ENCODE results near the gene CACNA2D3. TPM values are rescaled to one million over a fixed set of nuclear protein-coding genes. Genes with fewer than 3 reads are reported as not detected.

Gene CACNA2D3
- total RNA-seq, 4 donors from 2014 or later: 0.30 to 9.6 (median 3.9) TPM

GRCh38 chr3:54835701-54836100, 713.3 kb downstream of the CACNA2D3 start:
- WGBS, 2 donors: 84 to 92% methylated on average over 3 of the region's 3 CpGs
- DNase-seq (ENCODE audit: low spot score in 2 of 2): no peak
- H3K4me1 ChIP-seq: no peaks in the 10 kb centered on the region
- H3K36me3 ChIP-seq: no peaks in the 10 kb centered on the region
- H3K27ac ChIP-seq: no peak overlapping the region
- H3K27me3 ChIP-seq: no peaks in the 10 kb centered on the region
- H3K4me3 ChIP-seq: no peak overlapping the region
- H3K9me3 ChIP-seq: peaks cover 0 to 7% (median 0%) of the 10 kb centered on the region in 4 donors
- TF ChIP-seq EP300 (IDR thresholded peaks at IDR 0.05): no peak
- no peak for TF ChIP-seq CTCF (IDR thresholded peaks at IDR 0.05)
- no peak for TF ChIP-seq POLR2A (IDR thresholded peaks at IDR 0.05)

- Histone ChIP-seq H3K27me3 (no peaks in the 10 kb centered on the region), H3K27ac (no peak overlapping the region), H3K9me3 (no peaks in the 10 kb centered on the region), H3K4me1 (no peaks in the 10 kb centered on the region), H3K4me3 (no peak overlapping the region), H3K36me3 (no peaks in the 10 kb centered on the region)
- DNase-seq (ENCODE audit: low spot score in 2 of 2): no peak
- TF ChIP-seq EP300 (IDR thresholded peaks at IDR 0.05) (no peak), CTCF (IDR thresholded peaks at IDR 0.05) (no peak), POLR2A (IDR thresholded peaks at IDR 0.05) (no peak)
- 69 to 70% methylated on average over 8 of the region's 8 CpGs for WGBS, 2 donors
Observed at GRCh38 chr3:54836871-54837270, 714.5 kb downstream of the CACNA2D3 start.

- no peaks in the 10 kb centered on the region for H3K27me3 ChIP-seq
- no peaks in the 10 kb centered on the region for H3K36me3 ChIP-seq
- no peak for TF ChIP-seq EP300 (IDR thresholded peaks at IDR 0.05)
- TF ChIP-seq POLR2A (IDR thresholded peaks at IDR 0.05): no peak
- TF ChIP-seq CTCF (IDR thresholded peaks at IDR 0.05): no peak
- no peaks in the 10 kb centered on the region for H3K4me1 ChIP-seq
- H3K9me3 ChIP-seq: no peaks in the 10 kb centered on the region
- 58 to 61% methylated on average over 2 of the region's 2 CpGs for WGBS, 2 donors
- DNase-seq (ENCODE audit: low spot score in 2 of 2): no peak
- no peak overlapping the region for H3K4me3 ChIP-seq
- H3K27ac ChIP-seq: no peak overlapping the region
Observed at GRCh38 chr3:54837964-54838363, 715.6 kb downstream of the CACNA2D3 start.

GRCh38 chr3:54841471-54841870, 719.1 kb downstream of the CACNA2D3 start:
- TF ChIP-seq CTCF (IDR thresholded peaks at IDR 0.05) (no peak), EP300 (IDR thresholded peaks at IDR 0.05) (no peak), POLR2A (IDR thresholded peaks at IDR 0.05) (no peak)
- Histone ChIP-seq H3K36me3 (no peaks in the 10 kb centered on the region), H3K4me3 (no peak overlapping the region), H3K27ac (no peak overlapping the region), H3K9me3 (no peaks in the 10 kb centered on the region), H3K4me1 (no peaks in the 10 kb centered on the region), H3K27me3 (no peaks in the 10 kb centered on the region)
- DNase-seq (ENCODE audit: low spot score in 2 of 2): no peak
- WGBS, 2 donors: 54 to 67% methylated on average over 4 of the region's 4 CpGs

GRCh38 chr3:54843352-54843751, 721.0 kb downstream of the CACNA2D3 start:
- DNase-seq (ENCODE audit: low spot score in 2 of 2): no peak
- no peak overlapping the region for H3K4me3 ChIP-seq
- no peak overlapping the region for H3K27ac ChIP-seq
- H3K36me3 ChIP-seq: no peaks in the 10 kb centered on the region
- no peaks in the 10 kb centered on the region for H3K9me3 ChIP-seq
- H3K4me1 ChIP-seq: no peaks in the 10 kb centered on the region
- WGBS, 2 donors: 41 to 58% methylated on average over 2 of the region's 2 CpGs
- TF ChIP-seq CTCF (IDR thresholded peaks at IDR 0.05) (no peak), POLR2A (IDR thresholded peaks at IDR 0.05) (no peak), EP300 (IDR thresholded peaks at IDR 0.05) (no peak)
- no peaks in the 10 kb centered on the region for H3K27me3 ChIP-seq

Data from tibial nerve (tissue), 4 donors.